SK-N-MC (cell line): Measurements from ENCODE around the gene EXOC1L.

ENCODE experiments used
- EZH2 ChIP-seq: fragments of 200-600 bp; sonication (generic); IDR thresholded peaks from one replicate; pipeline ENCODE4 v1.6.1; 2017; ENCODE audit warnings: antibody characterized with exemption
- FOXP2 ChIP-seq: optimal IDR thresholded peaks from 2 replicates; pipeline ENCODE3; 2011; ENCODE audit warnings: mild to moderate bottlenecking, moderate library complexity; ENCODE audit not compliant: insufficient read depth; ENCODE audit errors: extremely low read length, control extremely low read depth
- POLR2AphosphoS5 ChIP-seq: IDR thresholded peaks from 2 replicates; pipeline ENCODE4 v1.6.1; 2012; ENCODE audit warnings: mild to moderate bottlenecking, low read depth, low read length, borderline replicate concordance

GRCh38 chr4:55801498-55801897 lies 18.1 kb upstream of the EXOC1L start:
- TF ChIP-seq POLR2AphosphoS5 (no peak), EZH2 (no peak), FOXP2 (no peak)
